HEK293T (cell line): ENCODE measurements around the gene HOXD12.

ENCODE experiments used
- CTCF ChIA-PET: fragments of 350-600 bp; formaldehyde crosslinking; extraction: SDS; loops from one replicate; lab custom pipeline; 2021; ENCODE audit warnings: antibody characterized with exemption, inconsistent platforms; lab: Yijun Ruan, JAX
- POLR2A ChIA-PET: fragments of 350-600 bp; formaldehyde crosslinking; extraction: SDS; loops from one replicate; lab custom pipeline; 2020; ENCODE audit warnings: antibody characterized with exemption, inconsistent platforms; lab: Yijun Ruan, JAX
- DNase-seq: peaks from one replicate; pipeline ENCODE4 v3.0.0; 2012; ENCODE audit warnings: mixed read lengths; ENCODE audit errors: extremely low spot score
- ARNT ChIP-seq: fragments of 450-650 bp; IDR thresholded peaks from 2 replicates; pipeline ENCODE4 v1.6.1; 2017; ENCODE audit warnings: mild to moderate bottlenecking
- BHLHE40 ChIP-seq: fragments of 450-650 bp; IDR thresholded peaks from 2 replicates; pipeline ENCODE4 v1.6.1; 2016; ENCODE audit warnings: mild to moderate bottlenecking, moderate library complexity, borderline replicate concordance
- CTBP1 ChIP-seq: fragments of 450-650 bp; IDR thresholded peaks from 2 replicates; pipeline ENCODE4 v1.6.1; 2016; ENCODE audit warnings: borderline replicate concordance
- ELF4 ChIP-seq: fragments of 450-650 bp; IDR thresholded peaks from 2 replicates; pipeline ENCODE4 v1.6.1; 2017; ENCODE audit warnings: antibody characterized with exemption
- FOXA1 ChIP-seq: fragments of 450-650 bp; IDR thresholded peaks from 2 replicates; pipeline ENCODE4 v1.6.1; 2016; ENCODE audit warnings: mild to moderate bottlenecking
- FOXK2 ChIP-seq: fragments of 450-650 bp; IDR thresholded peaks from 2 replicates; pipeline ENCODE4 v1.6.1; 2016; ENCODE audit warnings: mild to moderate bottlenecking
- FOXM1 ChIP-seq: fragments of 450-650 bp; IDR thresholded peaks from 2 replicates; pipeline ENCODE4 v1.6.1; 2017; ENCODE audit warnings: mild to moderate bottlenecking, borderline replicate concordance
- HDGF ChIP-seq: fragments of 450-650 bp; IDR thresholded peaks from 2 replicates; pipeline ENCODE4 v1.6.1; 2017; ENCODE audit warnings: antibody characterized with exemption, borderline replicate concordance
- L3MBTL2 ChIP-seq: fragments of 450-650 bp; conservative IDR thresholded peaks from 2 replicates; pipeline ENCODE4 v1.6.1; 2016; ENCODE audit warnings: mild to moderate bottlenecking
- LEF1 ChIP-seq: fragments of 450-650 bp; IDR thresholded peaks from 2 replicates; pipeline ENCODE4 v1.6.1; 2017; ENCODE audit warnings: mild to moderate bottlenecking, borderline replicate concordance
- NFRKB ChIP-seq: fragments of 450-650 bp; IDR thresholded peaks from 2 replicates; pipeline ENCODE4 v1.6.1; 2016; ENCODE audit warnings: mild to moderate bottlenecking, moderate library complexity
- SP1 ChIP-seq: fragments of 450-650 bp; IDR thresholded peaks from 2 replicates; pipeline ENCODE4 v1.6.1; 2017
- SUZ12 ChIP-seq: fragments of 450-650 bp; IDR thresholded peaks from 2 replicates; pipeline ENCODE4 v1.6.1; 2016; ENCODE audit warnings: mild to moderate bottlenecking
- TARDBP ChIP-seq: fragments of 450-650 bp; IDR thresholded peaks from 2 replicates; pipeline ENCODE4 v1.6.1; 2016
- ZNF384 ChIP-seq: fragments of 450-650 bp; IDR thresholded peaks from 2 replicates; pipeline ENCODE4 v1.6.1; 2016
- TF ChIP-seq, protein P1 (sequence below): fragments of 450-650 bp; IDR thresholded peaks from 2 replicates; pipeline ENCODE4 v1.6.1; 2016

HOXD12 gene

DNA sequence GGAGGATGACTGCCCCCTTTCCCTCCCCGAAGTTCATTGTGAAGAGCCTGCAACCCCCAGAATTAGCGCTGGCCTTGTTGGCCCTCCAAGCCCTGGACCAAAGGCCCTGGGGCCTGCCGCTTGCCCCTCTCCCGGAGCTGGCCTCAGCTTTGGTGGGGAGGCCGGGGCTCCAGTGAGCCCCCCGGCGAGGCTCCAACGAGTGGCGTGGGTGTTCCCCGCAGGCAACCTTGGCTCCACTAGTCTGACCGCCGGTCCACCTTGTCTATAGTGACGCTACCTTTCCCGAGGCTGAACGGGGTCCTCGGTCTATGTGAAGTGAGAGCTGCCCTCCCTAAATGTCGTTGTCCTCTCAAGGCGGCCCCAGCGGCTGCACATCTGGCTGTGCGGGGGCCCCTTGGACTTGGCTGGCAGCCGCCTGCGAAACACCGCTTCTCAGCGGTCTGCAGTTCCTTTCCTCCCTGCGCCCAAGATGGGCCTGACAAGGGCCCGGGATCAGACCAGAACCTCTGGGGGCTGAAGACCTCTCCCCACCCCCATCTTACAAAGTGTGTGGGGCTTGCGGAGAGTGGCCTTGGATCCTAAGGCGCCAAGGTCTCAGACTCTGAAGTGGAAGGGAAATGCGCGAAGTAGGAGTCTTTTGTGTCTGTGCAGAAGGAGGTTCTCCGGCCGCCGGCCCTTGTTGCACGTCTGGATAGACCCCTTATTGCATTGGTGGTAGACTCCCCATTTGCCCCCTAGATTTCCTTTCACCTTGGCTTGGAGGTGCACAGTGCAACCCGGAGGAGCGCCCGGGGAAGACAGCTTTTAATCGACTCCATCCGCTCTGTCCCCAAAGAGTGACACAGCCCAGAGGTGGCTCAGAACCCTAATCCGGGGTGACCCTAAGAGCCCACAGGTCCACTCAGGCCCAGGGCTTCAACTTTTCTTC, 13.0 kb downstream of the HOXD12 start:
- DNase-seq = no peak
- POLR2A ChIA-PET = interaction anchor here (1.3 kb wide), 1 partner anchor 8 kb away, joined by 4 read pairs; no protein-coding TSS in a partner anchor
- no peak for TF ChIP-seq FOXA1
- CTCF ChIA-PET = no interaction called here

DNA sequence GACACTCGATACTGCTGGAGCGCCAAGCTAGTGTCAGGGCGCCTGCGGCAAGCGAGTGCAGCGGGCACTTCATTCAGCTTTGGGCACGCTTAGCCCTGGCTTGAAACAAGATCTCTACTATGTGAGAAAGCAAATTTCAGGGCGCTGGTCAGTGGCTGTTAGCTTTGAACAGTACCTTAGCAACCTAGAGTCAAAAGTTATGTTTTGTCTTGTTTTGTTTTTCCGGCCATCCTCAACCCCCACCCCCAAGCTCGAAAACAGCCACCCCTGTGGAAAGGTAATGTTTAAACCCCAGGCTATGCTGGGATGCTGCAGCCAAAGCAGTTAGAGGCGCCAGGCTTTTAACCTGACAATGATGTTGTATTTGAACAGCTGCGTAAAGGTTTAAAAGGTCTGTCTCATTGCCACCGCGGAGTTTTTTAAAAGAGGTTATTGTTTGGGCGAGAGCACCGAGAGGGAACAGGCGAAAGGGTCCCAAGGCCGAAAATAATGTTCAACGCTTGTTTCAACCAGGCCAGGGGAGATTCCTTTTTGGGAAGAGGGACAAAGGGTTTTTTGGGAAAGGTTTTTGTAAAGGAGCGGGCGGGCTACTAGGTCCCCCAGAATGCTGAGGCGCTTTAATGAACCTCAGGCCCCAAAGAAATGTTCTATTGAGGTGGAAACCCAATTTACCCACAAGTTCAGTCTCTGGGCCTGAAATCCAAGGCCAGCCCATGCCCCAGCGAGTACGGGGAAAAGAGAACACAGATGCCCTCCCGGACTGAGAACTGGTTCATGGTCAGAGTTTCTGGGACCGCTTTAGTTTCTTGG, 14.7 kb downstream of the HOXD12 start:
- POLR2A ChIA-PET = interaction anchor here (1.0 kb wide), 1 partner anchor 16 kb away, joined by 3 read pairs; no protein-coding TSS in a partner anchor
- no peak for DNase-seq
- no peak for TF ChIP-seq ELF4
- TF ChIP-seq BHLHE40 = no peak
- no peak for TF ChIP-seq FOXM1
- TF ChIP-seq FOXK2 = no peak
- no peak for TF ChIP-seq L3MBTL2
- TF ChIP-seq, protein P1, sequence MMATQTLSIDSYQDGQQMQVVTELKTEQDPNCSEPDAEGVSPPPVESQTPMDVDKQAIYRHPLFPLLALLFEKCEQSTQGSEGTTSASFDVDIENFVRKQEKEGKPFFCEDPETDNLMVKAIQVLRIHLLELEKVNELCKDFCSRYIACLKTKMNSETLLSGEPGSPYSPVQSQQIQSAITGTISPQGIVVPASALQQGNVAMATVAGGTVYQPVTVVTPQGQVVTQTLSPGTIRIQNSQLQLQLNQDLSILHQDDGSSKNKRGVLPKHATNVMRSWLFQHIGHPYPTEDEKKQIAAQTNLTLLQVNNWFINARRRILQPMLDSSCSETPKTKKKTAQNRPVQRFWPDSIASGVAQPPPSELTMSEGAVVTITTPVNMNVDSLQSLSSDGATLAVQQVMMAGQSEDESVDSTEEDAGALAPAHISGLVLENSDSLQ = no peak
- TF ChIP-seq FOXA1 = no peak
- no peak for TF ChIP-seq NFRKB
- no peak for TF ChIP-seq CTBP1
- TF ChIP-seq HDGF = no peak
- TF ChIP-seq LEF1 = no peak
- no peak for TF ChIP-seq TARDBP
- TF ChIP-seq ZNF384 = no peak
- no peak for TF ChIP-seq ARNT
- no peak for TF ChIP-seq SUZ12
- no peak for TF ChIP-seq SP1
- CTCF ChIA-PET = no interaction called here

DNA sequence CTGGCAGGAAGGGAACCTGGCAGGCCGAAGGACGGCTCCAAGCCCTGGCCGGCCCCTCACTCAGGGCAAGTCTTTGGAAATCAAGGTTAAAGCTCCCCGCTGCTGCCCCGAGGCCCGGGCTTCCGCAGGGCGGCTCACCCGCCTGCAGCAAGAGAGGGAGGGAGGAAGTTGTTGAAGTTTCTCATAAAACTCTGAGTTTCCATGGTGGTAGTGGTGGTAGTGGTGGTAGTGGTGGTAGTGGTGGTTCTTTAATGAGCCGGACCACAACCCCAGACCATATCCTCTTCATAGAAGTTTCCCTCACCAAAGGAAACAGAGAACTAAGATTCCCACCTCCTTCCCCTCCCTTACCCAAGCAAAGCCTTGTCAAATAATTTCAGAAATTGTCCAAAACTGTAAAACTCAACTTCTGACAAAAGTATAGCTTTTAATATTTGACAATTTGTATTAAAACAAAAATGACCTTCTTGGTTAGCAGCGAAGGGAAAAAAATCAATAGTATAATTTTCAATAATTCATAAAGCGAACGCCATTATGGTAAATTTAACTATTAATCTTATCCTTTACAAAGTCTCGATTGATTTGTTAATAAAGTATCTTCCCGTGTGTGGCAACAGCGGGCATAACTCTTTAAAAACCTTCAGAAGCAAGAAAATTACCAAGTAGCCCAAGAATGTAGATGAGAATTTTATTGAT, 15.5 kb downstream of the HOXD12 start:
- TF ChIP-seq L3MBTL2 = no peak
- TF ChIP-seq FOXK2 = no peak
- no peak for TF ChIP-seq CTBP1
- TF ChIP-seq HDGF = no peak
- TF ChIP-seq LEF1 = no peak
- no peak for TF ChIP-seq SUZ12
- TF ChIP-seq FOXA1 = no peak
- no peak for TF ChIP-seq SP1
- no peak for TF ChIP-seq TARDBP
- TF ChIP-seq ARNT = no peak
- no peak for DNase-seq
- ChIA-PET POLR2A (no interaction called here), CTCF (no interaction called here)

DNA sequence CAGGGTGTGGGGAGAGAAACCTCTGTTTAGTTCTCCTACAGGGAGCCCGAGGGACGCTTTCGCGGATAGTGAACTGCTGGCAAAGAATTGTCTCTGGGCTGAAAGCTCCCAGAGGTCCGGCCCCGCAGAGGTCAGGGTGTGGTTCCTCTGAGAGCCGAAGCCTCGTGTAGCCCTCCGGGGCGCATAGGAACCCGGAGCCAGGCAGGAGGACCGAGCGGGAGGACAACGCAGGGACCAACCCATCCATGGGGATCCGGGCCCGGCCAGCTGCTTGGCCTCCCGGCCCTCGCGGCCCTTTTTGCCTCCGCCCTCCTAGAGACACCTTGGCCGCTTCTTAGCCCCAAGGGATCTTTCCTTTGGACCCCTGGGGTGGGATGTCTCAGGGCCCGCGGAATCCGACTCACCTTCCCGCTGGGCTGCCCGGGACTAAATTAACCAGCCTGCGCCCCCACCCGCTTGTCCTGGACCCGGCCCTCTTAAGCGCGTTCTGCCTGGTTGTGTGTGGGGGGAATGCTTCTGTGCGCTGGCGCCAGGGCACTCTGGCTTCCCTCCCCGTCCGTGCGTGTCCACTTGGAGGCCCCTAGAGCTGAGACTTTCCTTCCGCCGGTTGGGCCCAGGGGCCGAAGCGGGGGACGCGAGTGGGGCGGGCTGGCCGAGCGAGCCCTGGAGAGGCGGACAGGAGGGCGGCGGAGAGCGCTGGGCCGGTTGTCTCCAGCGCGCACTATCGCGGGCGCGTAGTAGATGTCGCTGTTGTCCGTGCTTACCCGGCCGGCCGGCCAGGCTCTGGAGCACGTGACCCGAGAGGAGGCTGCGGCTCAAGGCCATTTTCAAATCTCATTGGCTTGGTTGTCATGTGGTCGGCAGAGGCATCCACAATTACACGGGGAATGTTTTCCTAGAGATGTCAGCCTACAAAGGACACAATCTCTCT, 16.6 kb downstream of the HOXD12 start, which contains the start of gene HOXD10:
TSS of gene HOXD10 (plus strand) at position 896 of the 931 bp plus-strand sequence. CDS start 56 bp downstream, outside the sequence.
- ChIA-PET CTCF (no interaction called here), POLR2A (no interaction called here)
- TF ChIP-seq L3MBTL2 (no peak), FOXK2 (no peak), ZNF384 (no peak), FOXA1 (no peak), BHLHE40 (no peak), ARNT (no peak), NFRKB (no peak), TARDBP (no peak)
- no peak for DNase-seq

DNA sequence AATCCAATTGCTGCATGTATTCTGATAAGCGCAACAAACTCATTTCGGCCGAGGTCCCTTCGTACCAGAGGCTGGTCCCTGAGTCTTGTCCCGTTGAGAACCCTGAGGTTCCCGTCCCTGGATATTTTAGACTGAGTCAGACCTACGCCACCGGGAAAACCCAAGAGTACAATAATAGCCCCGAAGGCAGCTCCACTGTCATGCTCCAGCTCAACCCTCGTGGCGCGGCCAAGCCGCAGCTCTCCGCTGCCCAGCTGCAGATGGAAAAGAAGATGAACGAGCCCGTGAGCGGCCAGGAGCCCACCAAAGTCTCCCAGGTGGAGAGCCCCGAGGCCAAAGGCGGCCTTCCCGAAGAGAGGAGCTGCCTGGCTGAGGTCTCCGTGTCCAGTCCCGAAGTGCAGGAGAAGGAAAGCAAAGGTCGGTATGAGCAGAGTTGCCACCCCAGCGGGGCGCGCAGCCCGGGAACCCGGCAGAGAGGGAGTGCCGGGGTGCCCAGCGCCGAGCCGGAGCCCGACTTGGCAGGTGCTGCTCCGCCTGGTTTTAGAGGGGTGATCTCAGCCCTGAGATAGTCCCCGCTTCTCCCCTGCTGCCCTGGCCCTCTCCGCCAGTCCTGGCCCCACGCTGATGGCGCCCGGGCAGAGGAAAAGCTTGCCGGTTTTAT, 17.7 kb downstream of the HOXD12 start:
- TF ChIP-seq BHLHE40 (no peak), ZNF384 (no peak), TARDBP (no peak), FOXA1 (no peak), SP1 (no peak), ELF4 (no peak), FOXM1 (no peak), CTBP1 (no peak), LEF1 (no peak), FOXK2 (no peak), L3MBTL2 (no peak), NFRKB (no peak), HDGF (no peak), SUZ12 (no peak), ARNT (no peak)
- TF ChIP-seq, protein P1 = no peak
- ChIA-PET CTCF (interaction anchor here (1.0 kb wide), 1 partner anchor 10 kb away, joined by 3 read pairs; no protein-coding TSS in a partner anchor), POLR2A (no interaction called here)
- DNase-seq = no peak
